CD14-positive monocyte (primary cell): Measurements from ENCODE around the gene TSHZ2. TPM values are rescaled to one million over a fixed set of nuclear protein-coding genes. Genes with fewer than 3 reads are reported as not detected.

ENCODE experiments used
- DNase-seq, 3 donors: peaks; one replicate each; pipeline ENCODE4 v3.0.0-alpha.2; 2011 to 2022
- H2AFZ ChIP-seq: 2 replicates; pipeline ENCODE4 v1.6.0; 2012; ENCODE audit warnings: mild to moderate bottlenecking, low read depth, low read length, inconsistent platforms; ENCODE audit not compliant: insufficient read depth, poor library complexity, severe bottlenecking
- H3K27ac ChIP-seq, 2 donors: 1 replicate in 1 of 2; 2 replicates in 1 of 2; pipeline ENCODE4 v1.5.1; 2012 to 2013; ENCODE audit warnings: low read length in 2 of 2, control low read depth in 1 of 2, inconsistent platforms in 1 of 2, low read depth in 1 of 2, mild to moderate bottlenecking in 1 of 2
- H3K27me3 ChIP-seq, 2 donors: one replicate each; pipeline versions ENCODE4 v1.6.0 to v1.6.1; 2011 to 2013; ENCODE audit warnings: low read length in 2 of 2; ENCODE audit not compliant: control insufficient read depth in 2 of 2, insufficient read depth in 2 of 2
- H3K36me3 ChIP-seq, 2 donors: replicated peaks in 1 of 2; 1 replicate in 1 of 2; 2 replicates in 1 of 2; pipeline versions ENCODE4 v1.5.1 to v1.6.1; 2012 to 2013; ENCODE audit warnings: low read length in 2 of 2, control low read depth in 1 of 2, inconsistent platforms in 1 of 2, mild to moderate bottlenecking in 1 of 2; ENCODE audit not compliant: insufficient read depth in 2 of 2, control insufficient read depth in 1 of 2
- H3K4me1 ChIP-seq, 2 donors: 1 replicate in 1 of 2; 2 replicates in 1 of 2; pipeline versions ENCODE4 v1.5.1 to v1.6.1; 2012 to 2013; ENCODE audit warnings: low read length in 2 of 2, control low read depth in 1 of 2, inconsistent platforms in 1 of 2, mild to moderate bottlenecking in 1 of 2, moderate library complexity in 1 of 2; ENCODE audit not compliant: insufficient read depth in 2 of 2, control insufficient read depth in 1 of 2
- H3K4me2 ChIP-seq: replicated peaks from 2 replicates; pipeline ENCODE3; 2012; ENCODE audit warnings: low read length, moderate library complexity, mild to moderate bottlenecking; ENCODE audit not compliant: poor library complexity, severe bottlenecking; ENCODE audit errors: extremely low read depth
- H3K4me3 ChIP-seq, 3 experiments: fragments of 200-600 bp in 1 of 3; sonication (generic) in 1 of 3; replicated peaks in 1 of 3; 1 replicate in 2 of 3; 2 replicates in 1 of 3; pipeline ENCODE4 v1.5.1; 2011 to 2013; ENCODE audit warnings: low read length in 3 of 3, mild to moderate bottlenecking in 3 of 3, control low read depth in 2 of 3, low read depth in 2 of 3, inconsistent platforms in 1 of 3, moderate library complexity in 1 of 3
- H3K79me2 ChIP-seq: 2 replicates; pipeline ENCODE4 v1.6.0; 2012; ENCODE audit warnings: mild to moderate bottlenecking, control low read depth, inconsistent platforms, low read length, moderate library complexity; ENCODE audit not compliant: insufficient read depth
- H3K9ac ChIP-seq: 2 replicates; pipeline ENCODE4 v1.6.0; 2017; ENCODE audit warnings: low read length, mild to moderate bottlenecking; ENCODE audit not compliant: insufficient read depth, poor library complexity, severe bottlenecking
- H3K9me3 ChIP-seq, 2 donors: replicated peaks in 1 of 2; 1 replicate in 1 of 2; 2 replicates in 1 of 2; pipeline versions ENCODE4 v1.5.1 to v1.6.1; 2012 to 2013; ENCODE audit warnings: low read length in 2 of 2, control low read depth in 1 of 2; ENCODE audit not compliant: control insufficient read depth in 1 of 2, insufficient read depth in 1 of 2
- H4K20me1 ChIP-seq: 2 replicates; pipeline ENCODE4 v1.6.0; 2012; ENCODE audit warnings: mild to moderate bottlenecking, low read length, control low read depth, moderate library complexity; ENCODE audit not compliant: insufficient read depth
- H3K27ac Mint-ChIP-seq, 7 donors: one replicate each; pipeline ENCODE4 v1.8.0; 2020; ENCODE audit warnings: mild to moderate bottlenecking in 7 of 7, mixed read lengths in 7 of 7, moderate library complexity in 6 of 7, inconsistent platforms in 2 of 7
- H3K27me3 Mint-ChIP-seq, 3 donors: one replicate each; pipeline ENCODE4 v1.8.0; 2021 to 2022; ENCODE audit warnings: low read depth in 3 of 3, mild to moderate bottlenecking in 3 of 3, mixed read lengths in 3 of 3, moderate library complexity in 3 of 3, inconsistent platforms in 1 of 3
- H3K36me3 Mint-ChIP-seq, 2 donors: one replicate each; pipeline ENCODE4 v1.8.0; 2020; ENCODE audit warnings: mixed read lengths in 2 of 2, inconsistent platforms in 1 of 2, mild to moderate bottlenecking in 1 of 2
- H3K4me1 Mint-ChIP-seq: one replicate; pipeline ENCODE4 v1.8.0; 2020; ENCODE audit warnings: mild to moderate bottlenecking, mixed read lengths
- H3K4me3 Mint-ChIP-seq, 2 donors: one replicate each; pipeline ENCODE4 v1.8.0; 2020; ENCODE audit warnings: mild to moderate bottlenecking in 2 of 2, mixed read lengths in 2 of 2, moderate library complexity in 1 of 2
- H3K9me3 Mint-ChIP-seq, 7 donors: one replicate each; pipeline ENCODE4 v1.8.0; 2020 to 2022; ENCODE audit warnings: mixed read lengths in 7 of 7, mild to moderate bottlenecking in 6 of 7, moderate library complexity in 6 of 7, inconsistent platforms in 2 of 7
- CTCF ChIP-seq: fragments of 200-600 bp; IDR thresholded peaks from one replicate; pipeline ENCODE4 v1.8.0; 2022; ENCODE audit warnings: antibody characterized with exemption, mild to moderate bottlenecking
- WGBS: methylation state at CpG from one replicate; pipeline ENCODE4 v1.1.5; 2013; ENCODE audit warnings: missing lambda C conversion rate; ENCODE audit not compliant: insufficient coverage; 5-methylcytosine and 5-hydroxymethylcytosine counted together
- intact Hi-C, 2 donors: fragments of 100-400 bp; cut with micrococcal nuclease; formaldehyde crosslinking; loops; one replicate each; pipeline versions ENCODE4 v1.15.0 to v1.15.1; 2023
- polyA plus RNA-seq, 3 donors: library from polyadenylated mRNA; depleted of rRNA in 1 of 3; unstranded in 2 of 3; stranded (reverse) in 1 of 3; fragments of 300-500 nt in 2 of 3; fragments of >200 nt in 1 of 3; fragmentation: Illumina TruSeq in 2 of 3; gene quantifications; 1 replicate in 2 of 3; 2 replicates in 1 of 3; pipeline ENCODE4 v1.2.3, GENCODE V29; 2012 to 2021

Gene TSHZ2
- polyA plus RNA-seq, 3 donors, result not detected

- Histone ChIP-seq H3K4me2 (no peak overlapping the region), H3K4me1 (no peaks in the 10 kb centered on the region), H3K79me2 (no peaks in the 10 kb centered on the region), H3K9me3 (peaks cover 0 to 8% of the 10 kb centered on the region in 2 donors), H3K27ac (no peak overlapping the region), H4K20me1 (no peaks in the 10 kb centered on the region), H3K9ac (no peak overlapping the region), H3K36me3 (no peaks in the 10 kb centered on the region), H3K27me3 (no peaks in the 10 kb centered on the region), H3K4me3 (no peak overlapping the region), H2AFZ (no peak overlapping the region)
- Mint-ChIP-seq H3K4me1 (no peaks in the 10 kb centered on the region), H3K27ac (no peak overlapping the region), H3K4me3 (no peak overlapping the region), H3K27me3 (peaks cover 2 to 5% (median 3%) of the 10 kb centered on the region in 3 donors), H3K9me3 (peaks cover 0 to 11% (median 4%) of the 10 kb centered on the region in 7 donors), H3K36me3 (peaks cover 0 to 2% of the 10 kb centered on the region in 2 donors)
- WGBS, result 96% methylated on average over 4 of the region's 4 CpGs
- DNase-seq, result no peak
- TF ChIP-seq CTCF, result no peak
- intact Hi-C loops, result no loop called here
Measured at GRCh38 chr20:53438368-53438767, 466.2 kb downstream of the TSHZ2 start.

GRCh38 chr20:53439046-53439445 lies 466.9 kb downstream of the TSHZ2 start:
- peaks cover 0 to 5% (median 3%) of the 10 kb centered on the region in 3 donors for H3K27me3 Mint-ChIP-seq
- Histone ChIP-seq H3K4me1 (no peaks in the 10 kb centered on the region), H3K27me3 (no peaks in the 10 kb centered on the region), H3K79me2 (no peaks in the 10 kb centered on the region), H4K20me1 (no peaks in the 10 kb centered on the region), H3K27ac (no peak overlapping the region), H3K36me3 (no peaks in the 10 kb centered on the region), H3K9me3 (peaks cover 0 to 8% of the 10 kb centered on the region in 2 donors), H3K4me2 (no peak overlapping the region), H3K9ac (no peak overlapping the region), H3K4me3 (no peak overlapping the region), H2AFZ (no peak overlapping the region)
- TF ChIP-seq CTCF, result no peak
- no peak overlapping the region for H3K4me3 Mint-ChIP-seq
- peaks cover 0 to 11% (median 4%) of the 10 kb centered on the region in 7 donors for H3K9me3 Mint-ChIP-seq
- H3K4me1 Mint-ChIP-seq, result no peaks in the 10 kb centered on the region
- peaks cover 0 to 2% of the 10 kb centered on the region in 2 donors for H3K36me3 Mint-ChIP-seq
- WGBS, result no CpG with 5 or more reads among the region's 1 CpG
- intact Hi-C loops, result no loop called here
- no peak overlapping the region for H3K27ac Mint-ChIP-seq
- DNase-seq, result no peak
